Duodenal mucosa (tissue), 2 donors: Measurements from ENCODE around the gene ARHGAP28.
"Not testable (repeated sequence)": the region's sequence is repeated elsewhere in the genome, so short reads cannot be mapped to it uniquely, and the experiment has no call there.

Experiments
- H3K27ac ChIP-seq: one replicate; pipeline ENCODE4 v1.7.0; 2013; ENCODE audit warnings: low read depth, low read length
- H3K27me3 ChIP-seq, 2 donors: one replicate each; pipeline ENCODE4 v1.7.0; 2013; ENCODE audit warnings: low read length in 2 of 2, control low read depth in 1 of 2; ENCODE audit not compliant: insufficient read depth in 2 of 2, control insufficient read depth in 1 of 2
- H3K36me3 ChIP-seq, 2 donors: one replicate each; pipeline ENCODE4 v1.7.0; 2013; ENCODE audit warnings: low read length in 2 of 2, control low read depth in 1 of 2; ENCODE audit not compliant: insufficient read depth in 2 of 2, control insufficient read depth in 1 of 2
- H3K4me1 ChIP-seq, 2 donors: one replicate each; pipeline ENCODE4 v1.7.0; 2013; ENCODE audit warnings: low read length in 2 of 2, control low read depth in 1 of 2; ENCODE audit not compliant: insufficient read depth in 2 of 2, control insufficient read depth in 1 of 2
- H3K4me3 ChIP-seq, 2 donors: one replicate each; pipeline ENCODE4 v1.7.0; 2013; ENCODE audit warnings: low read length in 2 of 2, low read depth in 1 of 2
- H3K9ac ChIP-seq, 2 donors: one replicate each; pipeline ENCODE4 v1.7.0; 2013; ENCODE audit warnings: low read length in 2 of 2, low read depth in 1 of 2
- H3K9me3 ChIP-seq, 2 donors: one replicate each; pipeline ENCODE4 v1.7.0; 2013; ENCODE audit warnings: low read length in 2 of 2, control low read depth in 1 of 2; ENCODE audit not compliant: control insufficient read depth in 1 of 2

Gene ARHGAP28

DNA sequence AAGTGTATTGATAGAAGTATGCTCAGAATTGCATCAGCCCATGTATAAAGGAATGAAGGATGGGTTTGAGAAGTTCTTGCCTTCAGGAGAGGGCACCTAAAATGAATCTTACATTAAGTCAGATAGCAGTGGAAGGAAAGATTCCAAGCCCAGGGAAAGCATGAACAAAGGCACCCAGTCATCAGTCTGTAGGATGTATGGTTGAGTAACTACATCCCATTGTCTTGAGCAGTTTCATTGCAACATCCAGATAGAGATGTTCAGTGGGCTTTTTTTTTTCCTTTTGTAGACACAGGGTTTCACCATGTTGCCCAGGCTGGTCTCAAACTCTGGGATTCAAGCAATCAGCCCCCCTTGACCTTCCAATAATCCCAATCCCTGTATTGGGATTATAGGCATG lies 80.7 kb downstream of the ARHGAP28 start:
- H3K4me3 ChIP-seq: no peak overlapping the region
- no peak overlapping the region for H3K9ac ChIP-seq
- H3K4me1 ChIP-seq: no peaks in the 10 kb centered on the region
- H3K27ac ChIP-seq: no peak overlapping the region
- no peaks in the 10 kb centered on the region for H3K27me3 ChIP-seq
- H3K36me3 ChIP-seq: no peaks in the 10 kb centered on the region
- no peaks in the 10 kb centered on the region for H3K9me3 ChIP-seq

DNA sequence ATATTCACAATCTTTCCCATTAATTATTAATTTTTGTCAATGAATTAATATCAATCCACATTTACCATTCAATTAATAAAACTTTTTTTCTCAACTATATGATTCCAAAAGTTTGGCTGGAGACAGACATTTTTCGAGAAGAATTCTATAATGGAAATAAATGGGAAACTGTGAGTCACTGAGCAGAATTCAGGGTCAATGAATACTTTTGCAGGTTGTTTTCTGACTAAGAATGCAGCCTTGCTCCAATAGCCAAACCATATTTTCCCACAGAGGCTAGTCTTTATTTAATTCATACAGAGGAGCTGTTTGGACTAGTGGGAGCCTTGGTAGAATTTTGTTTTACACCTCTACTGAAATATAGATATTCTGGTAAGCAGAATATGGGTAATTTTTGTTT lies 82.3 kb downstream of the ARHGAP28 start:
- H3K4me1 ChIP-seq: no peaks in the 10 kb centered on the region
- H3K36me3 ChIP-seq: no peaks in the 10 kb centered on the region
- H3K4me3 ChIP-seq: no peak overlapping the region
- no peak overlapping the region for H3K9ac ChIP-seq
- no peaks in the 10 kb centered on the region for H3K9me3 ChIP-seq
- no peaks in the 10 kb centered on the region for H3K27me3 ChIP-seq
- no peak overlapping the region for H3K27ac ChIP-seq

DNA sequence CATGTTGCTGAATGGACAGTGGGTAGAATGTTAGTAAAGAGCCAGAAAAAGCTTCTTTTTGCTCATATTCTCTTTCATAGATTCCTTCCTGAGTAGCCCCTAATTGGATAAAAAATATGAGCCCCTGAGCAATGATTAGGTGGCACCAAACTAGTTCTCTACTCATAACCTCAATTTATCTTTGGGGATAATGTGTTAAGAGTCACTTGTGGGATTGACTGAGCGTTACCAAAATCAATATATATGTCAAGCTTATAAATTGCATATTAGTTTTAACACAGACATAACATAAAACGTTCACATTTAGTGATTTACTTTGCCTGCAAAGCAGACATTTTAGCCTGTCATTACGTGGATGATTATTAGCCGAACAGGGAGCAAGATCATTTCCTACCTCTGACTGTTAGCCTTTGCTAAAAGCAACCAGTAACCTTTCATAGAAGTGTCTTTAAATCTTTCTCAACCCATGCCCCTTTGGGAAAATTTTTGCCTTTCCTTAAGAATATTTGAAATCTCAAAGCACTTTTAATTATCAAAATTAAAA lies 85.4 kb downstream of the ARHGAP28 start:
- H3K27me3 ChIP-seq: no peaks in the 10 kb centered on the region
- H3K4me3 ChIP-seq: no peak overlapping the region
- H3K27ac ChIP-seq: no peak overlapping the region
- H3K36me3 ChIP-seq: no peaks in the 10 kb centered on the region
- no peaks in the 10 kb centered on the region for H3K4me1 ChIP-seq
- H3K9ac ChIP-seq: no peak overlapping the region
- no peaks in the 10 kb centered on the region for H3K9me3 ChIP-seq

DNA sequence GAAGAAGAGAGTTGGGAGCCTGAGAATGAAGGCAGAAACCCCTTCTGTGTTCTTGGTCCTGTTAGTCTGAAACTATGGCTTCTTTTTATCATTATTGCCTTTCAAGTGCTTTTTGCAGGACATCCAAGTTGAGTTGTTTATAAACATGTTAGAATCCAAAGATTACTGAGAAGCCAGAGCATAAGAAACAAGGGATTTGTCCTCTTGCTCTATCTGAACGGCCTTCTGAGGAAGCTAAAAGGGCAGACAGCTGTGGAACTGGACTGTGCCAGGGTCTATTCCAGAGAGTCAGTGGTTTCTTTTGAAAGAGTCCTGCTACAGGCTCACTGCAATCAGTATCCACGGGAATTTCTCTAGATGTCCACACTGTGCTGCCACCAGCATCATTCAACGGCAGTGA lies 86.6 kb downstream of the ARHGAP28 start:
- no peaks in the 10 kb centered on the region for H3K4me1 ChIP-seq
- peak overlapping the region; percentile 11 for H3K27ac ChIP-seq
- H3K4me3 ChIP-seq: no peak overlapping the region
- no peak overlapping the region for H3K9ac ChIP-seq
- H3K9me3 ChIP-seq: no peaks in the 10 kb centered on the region
- H3K27me3 ChIP-seq: no peaks in the 10 kb centered on the region
- H3K36me3 ChIP-seq: no peaks in the 10 kb centered on the region

DNA sequence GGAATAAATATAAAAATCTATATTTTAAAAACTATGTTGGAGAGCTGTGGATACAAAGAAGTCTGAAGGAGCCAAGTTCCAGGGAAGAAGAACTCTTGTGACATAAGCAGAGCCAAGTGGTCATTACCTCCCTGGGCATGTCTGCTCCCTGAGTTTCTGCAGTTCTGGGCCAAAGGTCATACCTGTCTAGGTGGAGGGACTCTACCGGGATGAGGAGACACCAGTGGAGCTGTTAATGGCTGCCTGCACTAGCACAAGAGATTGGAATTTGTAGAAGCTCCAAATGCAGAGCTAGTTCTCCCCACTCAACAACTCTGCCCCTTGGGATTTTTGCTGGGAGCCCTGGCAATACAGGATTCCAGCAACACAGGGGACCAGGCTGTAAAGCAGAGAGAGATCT lies 89.8 kb downstream of the ARHGAP28 start:
- no peak overlapping the region for H3K4me3 ChIP-seq
- H3K27me3 ChIP-seq: no peaks in the 10 kb centered on the region
- no peaks in the 10 kb centered on the region for H3K4me1 ChIP-seq
- no peaks in the 10 kb centered on the region for H3K9me3 ChIP-seq
- no peak overlapping the region for H3K27ac ChIP-seq
- no peak overlapping the region for H3K9ac ChIP-seq
- H3K36me3 ChIP-seq: no peaks in the 10 kb centered on the region

DNA sequence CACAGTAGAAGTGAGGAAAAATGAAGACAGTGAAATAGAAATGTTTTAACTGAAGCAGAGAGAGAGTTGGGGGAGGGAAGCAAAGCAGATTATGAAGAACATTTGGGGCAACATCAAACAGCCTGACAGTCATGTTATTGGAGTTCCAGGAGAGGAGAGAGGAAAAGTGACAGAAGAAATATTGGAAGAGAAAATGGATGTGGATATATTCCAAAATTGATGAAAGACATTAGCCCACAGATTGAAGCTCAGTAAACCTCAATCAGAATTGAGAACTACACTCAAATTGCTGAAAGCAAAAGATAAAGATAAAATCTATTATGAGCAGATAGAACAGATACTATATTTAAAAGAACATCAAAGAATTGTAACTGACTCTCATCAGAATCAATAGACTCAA lies 90.8 kb downstream of the ARHGAP28 start:
- Histone ChIP-seq H3K36me3 (no peaks in the 10 kb centered on the region), H3K9me3 (no peaks in the 10 kb centered on the region), H3K27ac (no peak overlapping the region), H3K27me3 (no peaks in the 10 kb centered on the region), H3K9ac (no peak overlapping the region), H3K4me1 (no peaks in the 10 kb centered on the region), H3K4me3 (no peak overlapping the region)

DNA sequence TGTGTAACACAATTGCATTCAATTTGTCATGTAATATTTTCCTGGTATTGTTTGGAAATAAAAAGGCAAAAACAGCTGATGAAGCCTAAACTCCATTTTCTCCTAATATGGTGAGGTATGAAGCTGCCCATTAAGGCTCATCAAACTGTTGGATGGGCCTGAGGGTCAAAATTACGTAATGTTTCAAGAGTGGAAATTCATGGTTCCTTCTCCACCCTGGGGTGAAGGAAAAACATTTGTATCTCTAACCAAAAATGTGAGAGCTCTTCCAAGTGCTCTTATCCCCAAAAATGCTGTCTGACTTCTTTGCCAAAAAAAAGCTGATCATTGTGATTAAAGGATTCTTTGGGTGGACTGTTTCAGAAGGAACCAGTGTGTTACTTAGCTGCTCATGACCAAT lies 91.8 kb downstream of the ARHGAP28 start:
- H3K27me3 ChIP-seq: no peaks in the 10 kb centered on the region
- no peak overlapping the region for H3K4me3 ChIP-seq
- no peaks in the 10 kb centered on the region for H3K9me3 ChIP-seq
- no peak overlapping the region for H3K27ac ChIP-seq
- H3K4me1 ChIP-seq: no peaks in the 10 kb centered on the region
- H3K36me3 ChIP-seq: no peaks in the 10 kb centered on the region
- H3K9ac ChIP-seq: no peak overlapping the region

DNA sequence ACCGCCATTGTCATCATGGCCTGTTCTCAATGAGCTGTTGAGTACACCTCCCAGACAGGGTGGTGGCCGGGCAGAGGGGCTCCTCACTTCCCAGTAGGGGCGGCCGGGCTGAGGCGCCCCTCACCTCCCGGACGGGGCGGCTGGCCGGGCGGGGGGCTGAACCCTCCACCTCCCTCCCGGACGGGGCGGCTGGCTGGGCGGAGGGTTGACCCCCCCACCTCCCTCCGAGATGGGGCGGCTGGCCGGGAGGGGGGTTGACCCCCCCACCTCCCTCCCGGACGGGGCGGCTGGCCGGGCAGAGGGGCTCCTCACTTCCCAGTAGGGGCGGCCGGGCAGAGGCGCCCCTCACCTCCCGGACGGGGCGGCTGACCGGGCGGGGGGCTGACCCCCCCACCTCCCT lies 97.6 kb downstream of the ARHGAP28 start:
- not testable (repeated sequence) for H3K27me3 ChIP-seq, H3K36me3 ChIP-seq, H3K4me3 ChIP-seq, H3K9me3 ChIP-seq, H3K27ac ChIP-seq, H3K4me1 ChIP-seq, H3K9ac ChIP-seq

DNA sequence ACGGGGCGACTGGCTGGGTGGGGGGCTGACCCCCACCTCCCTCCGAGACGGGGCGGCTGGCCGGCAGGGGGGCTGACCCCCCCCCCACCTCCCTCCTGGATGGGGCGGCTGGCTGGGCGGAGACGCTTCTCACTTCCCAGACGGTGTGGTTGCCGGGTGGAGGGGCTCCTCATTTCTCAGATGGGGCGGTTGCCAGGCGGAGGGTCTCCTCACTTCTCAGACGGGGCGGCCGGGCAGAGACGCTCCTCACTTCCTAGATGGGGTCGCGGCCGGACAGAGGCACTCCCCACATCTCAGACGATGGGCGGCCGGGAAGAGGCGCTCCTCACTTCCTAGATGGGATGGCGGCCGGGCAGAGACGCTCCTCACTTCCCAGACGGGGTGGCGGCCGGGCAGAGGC lies 98.0 kb downstream of the ARHGAP28 start:
- H3K9ac ChIP-seq, H3K36me3 ChIP-seq, H3K9me3 ChIP-seq, H3K27me3 ChIP-seq, H3K4me3 ChIP-seq, H3K4me1 ChIP-seq, H3K27ac ChIP-seq: not testable (repeated sequence)

DNA sequence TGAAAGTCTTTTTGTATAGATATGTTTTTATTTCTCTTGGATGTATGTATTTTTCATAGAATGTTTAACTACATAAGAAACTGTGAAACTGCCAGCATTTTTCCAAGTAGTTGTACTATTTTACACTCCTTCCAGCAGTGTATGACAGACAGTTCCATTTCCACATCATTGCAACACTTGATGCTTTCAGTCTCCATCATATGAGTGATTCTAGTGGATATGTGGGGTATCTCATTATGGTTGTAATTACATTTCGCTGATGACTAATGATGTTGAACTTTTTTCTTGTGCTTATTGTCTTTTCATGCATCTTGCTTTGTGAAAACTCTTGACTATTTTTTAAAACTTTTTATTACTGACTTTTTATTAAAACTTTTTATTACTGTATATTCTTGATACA lies 101.4 kb downstream of the ARHGAP28 start:
- Histone ChIP-seq H3K4me1 (no peaks in the 10 kb centered on the region), H3K9me3 (no peaks in the 10 kb centered on the region), H3K27ac (no peak overlapping the region), H3K4me3 (no peak overlapping the region), H3K36me3 (no peaks in the 10 kb centered on the region), H3K27me3 (no peaks in the 10 kb centered on the region), H3K9ac (no peak overlapping the region)

DNA sequence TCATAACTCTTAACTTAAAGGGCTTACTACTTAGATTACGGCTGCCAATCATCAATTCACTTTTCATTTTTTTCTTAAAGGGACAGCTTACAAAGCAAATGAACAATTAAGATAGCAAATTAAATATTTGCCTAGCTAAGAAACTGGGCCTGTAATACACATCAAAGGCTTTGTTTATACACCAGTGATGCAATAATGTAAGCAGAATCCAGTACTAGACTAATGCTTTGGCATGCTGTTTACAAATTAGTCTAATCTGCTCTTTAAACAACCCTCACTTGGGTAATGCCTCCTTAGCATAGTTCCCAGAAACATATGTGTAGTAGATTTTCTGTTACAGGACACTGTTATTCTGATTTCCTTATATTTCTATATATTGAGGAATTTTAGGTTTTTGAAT lies 105.8 kb downstream of the ARHGAP28 start:
- Histone ChIP-seq H3K9ac (no peak overlapping the region), H3K9me3 (no peaks in the 10 kb centered on the region), H3K4me3 (no peak overlapping the region), H3K36me3 (no peaks in the 10 kb centered on the region), H3K27ac (no peak overlapping the region), H3K4me1 (no peaks in the 10 kb centered on the region), H3K27me3 (no peaks in the 10 kb centered on the region)
